Measurements from ENCODE around the gene SPAG8.

- TF ChIP-seq POLR2AphosphoS5 (IDR thresholded peaks at IDR 0.05; ENCODE audit: low read depth, low read length) (no peak), CTCF (IDR thresholded peaks at IDR 0.05) (no peak), SIN3A (IDR thresholded peaks at IDR 0.05; ENCODE audit: borderline replicate concordance, insufficient read depth, low read depth, low read length) (no peak), REST (IDR thresholded peaks at IDR 0.05; ENCODE audit: insufficient read depth in 1 of 2, low read depth in 2 of 2, low read length in 1 of 2) (no peak)
These were observed 15.4 kb upstream of the SPAG8 start for GRCh38 chr9:35827486-35827885.

Measured in Panc1 (cell line).